Activated CD8-positive, alpha-beta memory T cell treated with anti-CD3 and anti-CD28 coated beads for 36 hours (primary cell): ENCODE results near the gene EFHC1. TPM values are rescaled to one million over a fixed set of nuclear protein-coding genes. Genes with fewer than 3 reads are reported as not detected.

Source experiments
- CTCF ChIA-PET: fragments of 350-600 bp; sonication (Branson Sonifier 250); formaldehyde crosslinking; loops from one replicate; lab custom pipeline; 2021; ENCODE audit warnings: antibody characterized with exemption; lab: Charles Lee
- POLR2A ChIA-PET: fragments of 350-600 bp; sonication (Branson Sonifier 250); formaldehyde crosslinking; loops from one replicate; lab custom pipeline; 2021; ENCODE audit warnings: antibody characterized with exemption; lab: Charles Lee
- total RNA-seq, 2 experiments: library from RNA; stranded (reverse); gene quantifications; one replicate each; pipeline ENCODE4 v1.2.3, GENCODE V29; 2021

Gene EFHC1
- total RNA-seq, 2 experiments from 2014 or later: 2.6 to 3.2 TPM

DNA sequence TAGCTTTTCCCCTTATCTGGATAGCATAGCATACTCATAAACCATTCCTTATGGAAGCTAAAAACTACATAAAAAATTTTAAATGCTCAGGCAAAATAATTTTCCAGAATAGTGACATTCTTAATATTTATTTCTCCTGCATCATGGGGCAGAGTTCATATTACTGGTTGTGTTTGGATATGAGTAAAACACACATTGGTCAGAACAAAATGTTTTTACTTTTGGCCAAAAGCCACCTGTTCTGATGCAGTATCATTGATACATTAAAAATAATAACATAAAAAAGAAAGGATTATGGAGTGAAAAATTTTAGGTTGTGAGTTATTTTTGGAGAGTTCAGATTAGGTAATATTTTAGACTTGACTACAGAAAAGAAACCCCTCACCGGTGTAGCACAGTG, 123.1 kb downstream of the EFHC1 start:
- ChIA-PET POLR2A (no interaction called here), CTCF (no interaction called here)

GRCh38 chr6:52543729-52544601, 123.8 kb downstream of the EFHC1 start:
- ChIA-PET CTCF (no interaction called here), POLR2A (no interaction called here)

- ChIA-PET POLR2A (no interaction called here), CTCF (no interaction called here)
Measured at GRCh38 chr6:52544602-52545405, 124.7 kb downstream of the EFHC1 start.

DNA sequence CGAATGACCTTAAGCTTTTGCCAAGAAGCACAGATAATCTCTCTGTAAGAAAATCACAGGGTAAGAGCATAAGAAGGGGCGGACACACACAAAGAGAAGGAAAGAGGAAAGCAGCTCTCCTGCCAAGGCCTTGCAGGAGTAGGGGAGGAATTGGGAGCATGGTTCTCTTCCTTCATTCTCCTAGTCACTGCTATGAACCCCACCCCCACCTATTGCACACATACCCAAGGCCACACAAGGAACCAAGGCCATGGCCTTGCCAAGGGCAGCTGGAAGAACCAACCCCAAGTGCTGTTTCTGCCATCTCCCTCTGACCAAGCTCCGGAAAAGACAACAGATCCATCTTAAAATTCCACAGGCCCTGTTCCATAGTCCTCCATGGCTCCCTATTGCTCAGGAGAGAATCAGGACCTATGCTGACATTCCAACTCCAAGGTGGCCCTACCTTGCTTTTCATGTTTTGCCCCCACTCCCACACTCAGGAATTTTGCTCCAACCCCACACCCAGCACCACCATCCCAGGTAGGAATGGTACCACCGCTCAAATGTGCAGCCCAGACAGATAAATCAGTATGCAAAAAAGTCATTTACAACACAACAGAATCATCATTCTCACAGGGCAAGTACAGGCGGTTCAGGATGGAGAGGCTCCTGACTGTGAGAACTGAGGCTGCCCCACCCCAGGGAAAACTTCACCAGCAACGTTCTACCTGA, 125.4 kb downstream of the EFHC1 start:
- CTCF ChIA-PET: no interaction called here
- POLR2A ChIA-PET: no interaction called here

DNA sequence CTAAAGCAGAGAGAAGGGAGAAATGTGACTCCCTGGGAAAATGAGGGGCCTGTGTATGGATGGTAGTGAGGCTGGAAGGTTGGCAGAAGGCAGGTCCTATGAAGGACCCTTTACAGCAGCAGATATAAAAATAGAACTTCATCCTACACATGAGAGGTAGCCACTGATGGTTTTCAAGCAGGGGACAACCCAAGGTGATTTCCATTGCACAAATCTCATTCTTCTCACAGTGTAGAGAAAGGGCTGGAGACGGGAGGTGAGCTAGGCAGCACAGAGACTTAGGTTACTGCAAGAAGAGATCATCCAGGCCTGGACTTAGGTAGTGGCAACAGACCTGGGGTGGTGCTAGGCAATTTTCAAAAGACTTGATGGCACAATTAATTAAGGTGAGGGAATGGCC, 126.0 kb downstream of the EFHC1 start:
- ChIA-PET CTCF (no interaction called here), POLR2A (no interaction called here)

GRCh38 chr6:52546678-52547077, 126.5 kb downstream of the EFHC1 start:
- ChIA-PET CTCF (no interaction called here), POLR2A (no interaction called here)

DNA sequence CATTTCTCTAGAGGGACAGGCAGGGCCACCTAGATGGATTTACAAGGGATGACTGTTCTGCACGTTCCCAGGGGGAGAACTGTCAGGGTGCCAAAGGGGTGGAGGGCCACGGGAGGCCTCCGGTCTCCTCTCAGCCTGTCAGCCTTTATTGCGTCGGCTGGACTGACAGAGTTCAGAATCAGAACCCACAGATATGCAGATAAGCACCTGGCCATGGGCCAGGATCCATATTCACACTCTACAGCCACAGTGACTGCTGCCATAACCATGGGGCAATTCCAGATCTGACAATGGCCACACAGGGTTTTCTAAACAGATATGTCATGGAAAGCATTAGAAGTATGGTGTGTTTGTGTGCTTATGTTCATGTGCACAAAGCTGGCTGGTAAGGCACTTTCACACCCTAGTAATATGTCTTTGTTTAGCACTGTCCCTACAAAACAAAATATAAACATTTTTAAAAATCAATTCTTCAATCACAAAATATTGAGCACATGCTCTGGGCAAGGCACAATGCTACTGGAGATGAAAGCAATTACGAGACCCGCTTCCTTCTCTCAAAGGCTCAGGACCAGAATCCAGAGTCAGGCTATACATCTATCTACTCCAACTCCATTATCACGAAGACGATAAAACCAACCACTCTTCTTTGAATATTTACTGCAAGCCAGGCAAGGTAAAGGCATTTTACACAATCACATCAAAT, 127.7 kb downstream of the EFHC1 start:
- POLR2A ChIA-PET: no interaction called here
- CTCF ChIA-PET: no interaction called here

- ChIA-PET CTCF (no interaction called here), POLR2A (no interaction called here)
Measured at GRCh38 chr6:52548353-52548713, 128.2 kb downstream of the EFHC1 start.

GRCh38 chr6:52548999-52549398, 128.9 kb downstream of the EFHC1 start:
- POLR2A ChIA-PET: no interaction called here
- CTCF ChIA-PET: no interaction called here

DNA sequence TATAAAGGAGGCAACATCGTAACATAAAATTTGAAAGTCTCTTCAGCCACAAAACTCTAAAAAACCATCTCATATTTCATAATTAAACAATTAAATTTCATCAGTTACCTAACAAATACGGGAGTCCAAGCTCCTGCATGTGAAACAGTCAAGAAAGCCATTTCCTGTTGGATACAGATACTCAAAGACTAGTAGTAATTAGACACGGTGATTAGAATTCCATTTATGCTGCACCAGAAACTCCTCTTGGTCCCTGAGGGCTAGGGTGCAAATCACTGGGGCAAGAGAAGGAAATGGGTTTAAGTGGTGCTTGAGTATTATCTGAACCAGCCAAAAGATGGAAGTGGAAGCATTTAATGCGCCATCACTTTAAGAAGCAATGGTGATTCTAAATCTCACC, 129.3 kb downstream of the EFHC1 start:
- CTCF ChIA-PET: no interaction called here
- POLR2A ChIA-PET: no interaction called here

DNA sequence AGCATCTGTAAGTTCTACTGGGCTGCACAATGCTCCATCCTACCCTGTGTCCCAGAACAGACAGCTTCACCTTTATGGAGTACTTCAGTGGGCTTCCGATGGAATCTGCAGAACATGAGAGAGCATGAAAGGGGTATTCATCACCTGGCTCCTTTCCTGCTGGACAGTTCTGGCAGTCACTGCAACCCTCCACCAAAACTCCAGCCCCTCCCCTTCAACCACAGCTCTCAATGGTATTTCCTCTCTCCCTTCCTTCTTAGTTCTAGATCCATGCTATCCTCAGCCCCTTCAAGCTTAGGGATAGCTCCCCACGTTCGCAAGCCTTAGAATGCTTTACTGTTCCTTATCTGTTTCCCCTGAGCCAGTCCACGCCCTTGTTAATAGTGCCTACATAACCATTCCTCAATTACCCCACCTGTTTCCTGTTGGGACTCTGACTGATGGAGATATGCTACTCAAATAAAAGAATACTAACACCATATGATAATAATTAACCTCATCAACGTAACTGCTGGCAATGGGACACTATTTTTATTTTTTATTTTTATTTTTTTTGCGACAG, 130.0 kb downstream of the EFHC1 start:
- CTCF ChIA-PET: no interaction called here
- POLR2A ChIA-PET: no interaction called here

DNA sequence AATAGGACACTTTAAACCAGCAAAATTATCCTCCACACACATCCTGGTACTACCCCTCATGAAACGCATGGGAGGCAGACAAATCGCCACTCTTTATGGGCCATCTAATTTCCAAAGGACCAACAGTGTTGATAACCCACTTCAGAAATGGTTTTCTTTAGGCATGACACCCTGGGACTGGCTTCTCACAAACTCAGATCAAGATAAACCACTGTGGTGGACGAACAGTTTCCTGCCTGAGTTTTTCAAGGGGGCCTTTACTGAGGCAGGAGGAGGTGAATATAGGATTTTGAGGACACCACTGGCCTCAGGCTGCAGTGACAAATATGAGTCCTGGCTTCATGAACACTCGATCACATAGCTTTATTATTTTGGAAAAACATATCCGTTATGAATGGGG, 130.7 kb downstream of the EFHC1 start:
- CTCF ChIA-PET: no interaction called here
- POLR2A ChIA-PET: no interaction called here

DNA sequence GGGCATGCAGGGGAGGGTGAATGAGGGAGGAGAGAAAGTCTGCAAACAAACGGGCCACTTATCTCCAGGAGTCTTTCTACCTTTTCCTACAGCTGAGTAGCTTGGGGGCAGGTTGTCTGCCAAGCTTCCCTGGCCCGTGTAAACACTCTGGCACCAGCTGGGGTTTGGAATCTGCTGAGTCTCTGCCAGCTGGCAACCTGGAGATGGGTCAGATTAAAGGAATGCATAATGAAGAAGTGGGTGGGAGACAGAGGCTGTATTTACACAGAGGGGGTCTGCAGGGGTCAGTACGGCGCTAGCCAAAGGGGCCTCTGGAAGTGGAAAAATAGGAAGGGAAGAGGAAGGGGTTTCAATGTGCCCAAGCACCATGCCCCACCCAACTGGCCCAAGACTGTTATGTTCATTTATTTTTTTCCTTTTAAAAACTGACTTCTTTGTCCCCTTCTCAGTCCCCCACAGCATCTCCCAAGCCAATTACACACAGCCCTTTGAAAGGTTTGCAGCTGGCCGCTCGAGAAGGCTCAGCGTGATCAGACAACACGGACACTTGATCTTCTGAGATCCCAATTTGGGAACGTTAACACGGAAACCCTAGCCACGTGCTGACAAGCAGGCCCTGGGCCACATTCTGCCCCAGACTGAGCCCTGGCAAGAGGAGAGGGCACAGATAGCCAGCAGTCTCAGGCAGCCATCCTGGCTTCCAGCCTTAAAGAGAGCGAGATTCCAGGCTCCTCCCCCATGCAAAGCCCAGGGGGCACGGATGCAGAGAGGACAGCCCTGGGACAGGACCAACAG, 131.5 kb downstream of the EFHC1 start:
- POLR2A ChIA-PET: no interaction called here
- CTCF ChIA-PET: no interaction called here

DNA sequence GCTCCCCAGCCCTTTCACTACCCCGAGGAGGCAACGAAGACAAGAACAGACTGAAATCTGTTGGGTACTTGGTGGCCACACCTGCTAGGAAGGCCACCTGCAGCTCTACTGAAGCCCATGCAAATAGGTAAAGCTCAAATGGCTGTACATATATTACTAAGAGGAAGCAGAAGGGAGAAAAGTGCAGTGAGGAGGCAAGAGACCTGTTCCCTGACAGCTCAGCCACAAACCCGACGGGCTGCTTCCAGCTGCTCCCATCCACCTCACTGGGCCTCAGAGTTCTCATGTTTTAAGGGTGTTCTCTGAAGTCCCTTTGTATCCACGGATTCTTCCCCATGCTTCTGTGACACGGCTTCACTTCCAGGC, 132.1 kb downstream of the EFHC1 start:
- CTCF ChIA-PET: no interaction called here
- POLR2A ChIA-PET: no interaction called here

DNA sequence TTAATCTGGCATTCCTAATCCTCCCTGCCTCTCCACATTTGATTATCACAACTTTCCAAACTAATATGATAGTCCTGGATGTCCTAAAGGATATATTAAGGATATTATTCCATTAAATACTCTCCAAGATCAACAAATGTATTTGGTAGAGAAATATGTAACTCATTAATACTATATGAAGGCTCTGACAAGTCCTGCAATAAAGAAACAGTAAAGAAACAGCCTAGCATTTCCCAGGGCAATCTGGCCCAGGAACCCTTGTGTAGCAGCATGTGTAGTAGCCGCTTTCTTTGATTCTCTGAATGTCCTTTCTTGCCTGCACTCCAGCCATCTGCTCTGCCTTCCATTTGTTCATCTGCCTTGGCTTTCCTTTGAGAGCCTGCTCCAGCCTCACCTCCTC, 133.0 kb downstream of the EFHC1 start:
- CTCF ChIA-PET: no interaction called here
- POLR2A ChIA-PET: no interaction called here

GRCh38 chr6:52553719-52554118, 133.6 kb downstream of the EFHC1 start:
- POLR2A ChIA-PET: no interaction called here
- CTCF ChIA-PET: no interaction called here

GRCh38 chr6:52554684-52555280, 134.6 kb downstream of the EFHC1 start:
- CTCF ChIA-PET: no interaction called here
- POLR2A ChIA-PET: no interaction called here

DNA sequence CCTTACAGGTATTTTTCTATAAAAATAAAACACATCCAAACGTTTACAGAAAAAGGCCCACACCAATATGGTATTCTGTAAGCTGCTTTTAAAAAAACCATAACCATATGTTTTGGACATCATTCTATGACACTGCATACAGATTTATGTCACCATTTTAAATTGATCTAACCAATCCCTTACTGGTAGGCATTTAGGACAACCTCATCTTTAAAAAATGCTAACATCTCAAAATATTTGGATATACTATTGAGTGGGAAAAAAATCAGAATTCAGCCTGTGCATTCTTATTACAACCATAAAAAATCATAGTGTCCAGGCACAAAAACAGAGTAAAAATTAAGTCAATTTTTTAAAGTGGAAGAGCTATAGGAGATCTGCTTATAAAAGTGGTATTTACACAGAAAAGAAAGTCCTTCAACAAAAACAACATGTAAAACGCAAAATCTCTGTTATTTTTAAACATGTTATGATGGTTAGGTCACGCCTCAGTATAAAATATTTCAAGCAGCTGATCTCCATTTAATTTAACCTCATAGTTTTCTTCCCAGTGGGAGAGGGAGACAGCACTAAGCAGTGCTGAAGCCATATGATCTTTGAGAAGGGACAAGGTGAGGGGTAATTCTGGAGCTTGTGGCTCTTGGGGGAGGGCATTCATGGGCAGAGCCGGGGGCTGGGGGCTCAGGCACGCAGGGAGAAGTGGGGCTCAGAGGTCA, 135.5 kb downstream of the EFHC1 start:
- ChIA-PET CTCF (no interaction called here), POLR2A (no interaction called here)
